ENCODE measurements around the gene SHCBP1. TPM values are rescaled to one million over a fixed set of nuclear protein-coding genes. Genes with fewer than 3 reads are reported as not detected.

Gene SHCBP1
- polyA plus RNA-seq (2011; rRNA removed) (7.4 and 12.3 TPM in 2 replicates), polyA minus RNA-seq (2011; rRNA and poly(A)+ RNA removed) (6.5 and 7.1 TPM in 2 replicates)

- ChIA-PET POLR2A (no interaction called here), CTCF (interaction anchor here (0.5 to 1.4 kb wide), 5 partner anchors 8 to 187 kb away, joined by 4 to 8 read pairs (median 6); no protein-coding TSS in a partner anchor)
- Histone ChIP-seq H3K4me3 (ENCODE audit: low read depth, low read length) (peak within 1 kb of the TSS; percentile 82), H3K27me3 (ENCODE audit: control insufficient read depth, insufficient read depth, low read length) (no peaks in the 10 kb centered on the region), H3K9me3 (ENCODE audit: control insufficient read depth, insufficient read depth, low read length) (no peaks in the 10 kb centered on the region), H3K27ac (ENCODE audit: low read depth, low read length) (peak within 1 kb of the TSS; percentile 11)
- peak; percentile 67 for DNase-seq (ENCODE audit: low read depth, low spot score)
- TF ChIP-seq, protein P1, sequence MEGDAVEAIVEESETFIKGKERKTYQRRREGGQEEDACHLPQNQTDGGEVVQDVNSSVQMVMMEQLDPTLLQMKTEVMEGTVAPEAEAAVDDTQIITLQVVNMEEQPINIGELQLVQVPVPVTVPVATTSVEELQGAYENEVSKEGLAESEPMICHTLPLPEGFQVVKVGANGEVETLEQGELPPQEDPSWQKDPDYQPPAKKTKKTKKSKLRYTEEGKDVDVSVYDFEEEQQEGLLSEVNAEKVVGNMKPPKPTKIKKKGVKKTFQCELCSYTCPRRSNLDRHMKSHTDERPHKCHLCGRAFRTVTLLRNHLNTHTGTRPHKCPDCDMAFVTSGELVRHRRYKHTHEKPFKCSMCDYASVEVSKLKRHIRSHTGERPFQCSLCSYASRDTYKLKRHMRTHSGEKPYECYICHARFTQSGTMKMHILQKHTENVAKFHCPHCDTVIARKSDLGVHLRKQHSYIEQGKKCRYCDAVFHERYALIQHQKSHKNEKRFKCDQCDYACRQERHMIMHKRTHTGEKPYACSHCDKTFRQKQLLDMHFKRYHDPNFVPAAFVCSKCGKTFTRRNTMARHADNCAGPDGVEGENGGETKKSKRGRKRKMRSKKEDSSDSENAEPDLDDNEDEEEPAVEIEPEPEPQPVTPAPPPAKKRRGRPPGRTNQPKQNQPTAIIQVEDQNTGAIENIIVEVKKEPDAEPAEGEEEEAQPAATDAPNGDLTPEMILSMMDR (IDR thresholded peaks at IDR 0.05; ENCODE audit: low read depth, low read length) = no peak
Measured at GRCh38 chr16:46621006-46621933, at the start of gene SHCBP1. TSS of gene SHCBP1 (minus strand) at chr16:46621379. CDS start at chr16:46621359, 20 bp downstream.

GRCh38 chr16:46662123-46662522 lies 40.9 kb upstream of the SHCBP1 start:
- Histone ChIP-seq H3K4me3 (ENCODE audit: low read depth, low read length) (no peak overlapping the region), H3K27ac (ENCODE audit: low read depth, low read length) (no peak overlapping the region), H3K9me3 (ENCODE audit: control insufficient read depth, insufficient read depth, low read length) (no peaks in the 10 kb centered on the region), H3K27me3 (ENCODE audit: control insufficient read depth, insufficient read depth, low read length) (no peaks in the 10 kb centered on the region)
- TF ChIP-seq, protein P1 (IDR thresholded peaks at IDR 0.05; ENCODE audit: low read depth, low read length) = no peak
- POLR2A ChIA-PET = no interaction called here
- no peak for DNase-seq (ENCODE audit: low read depth, low spot score)
- CTCF ChIA-PET = interaction anchor here (5.8 kb wide), 1 partner anchor 13 kb away, joined by 45 read pairs; no protein-coding TSS in a partner anchor

- CTCF ChIA-PET = interaction anchor here (5.8 kb wide), 1 partner anchor 16 kb away, joined by 45 read pairs; no protein-coding TSS in a partner anchor
Measured at GRCh38 chr16:46658925-46659324, 37.7 kb upstream of the SHCBP1 start.

DNA sequence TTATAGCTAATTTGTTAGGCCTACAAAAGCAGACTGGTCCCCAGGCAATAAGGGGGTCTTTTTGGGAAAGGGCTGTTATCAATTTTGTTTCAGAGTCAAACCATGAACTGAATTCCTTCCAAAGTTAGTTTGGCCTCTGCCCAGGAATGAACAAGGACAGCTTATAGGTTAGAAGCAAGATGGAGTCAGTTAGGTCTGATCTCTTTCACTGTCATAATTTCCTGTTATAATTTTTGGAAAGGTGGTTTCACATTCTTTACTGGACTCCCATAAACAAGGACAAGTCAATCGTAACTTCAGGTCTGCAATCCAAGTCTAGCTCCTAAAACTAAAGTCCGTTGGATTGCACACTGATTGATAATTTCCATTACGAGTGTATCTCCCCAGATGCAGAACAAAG lies 30.1 kb upstream of the SHCBP1 start:
- Histone ChIP-seq H3K9me3 (ENCODE audit: control insufficient read depth, insufficient read depth, low read length) (no peaks in the 10 kb centered on the region), H3K27ac (ENCODE audit: low read depth, low read length) (no peak overlapping the region), H3K27me3 (ENCODE audit: control insufficient read depth, insufficient read depth, low read length) (no peaks in the 10 kb centered on the region), H3K4me3 (ENCODE audit: low read depth, low read length) (no peak overlapping the region)
- no peak for DNase-seq (ENCODE audit: low read depth, low spot score)
- ChIA-PET CTCF (interaction anchor here (1.1 kb wide), 1 partner anchor 22 kb away, joined by 3 read pairs; no protein-coding TSS in a partner anchor), POLR2A (no interaction called here)
- TF ChIP-seq, protein P1 (IDR thresholded peaks at IDR 0.05; ENCODE audit: low read depth, low read length) = no peak

More at GRCh38 chr16:46658925-46659324, 37.7 kb upstream of the SHCBP1 start:
- no peak for DNase-seq (ENCODE audit: low read depth, low spot score)
- Histone ChIP-seq H3K27me3 (ENCODE audit: control insufficient read depth, insufficient read depth, low read length) (no peaks in the 10 kb centered on the region), H3K27ac (ENCODE audit: low read depth, low read length) (no peak overlapping the region), H3K9me3 (ENCODE audit: control insufficient read depth, insufficient read depth, low read length) (no peaks in the 10 kb centered on the region), H3K4me3 (ENCODE audit: low read depth, low read length) (no peak overlapping the region)
- POLR2A ChIA-PET = no interaction called here
- TF ChIP-seq, protein P1 (IDR thresholded peaks at IDR 0.05; ENCODE audit: low read depth, low read length) = no peak

DNA sequence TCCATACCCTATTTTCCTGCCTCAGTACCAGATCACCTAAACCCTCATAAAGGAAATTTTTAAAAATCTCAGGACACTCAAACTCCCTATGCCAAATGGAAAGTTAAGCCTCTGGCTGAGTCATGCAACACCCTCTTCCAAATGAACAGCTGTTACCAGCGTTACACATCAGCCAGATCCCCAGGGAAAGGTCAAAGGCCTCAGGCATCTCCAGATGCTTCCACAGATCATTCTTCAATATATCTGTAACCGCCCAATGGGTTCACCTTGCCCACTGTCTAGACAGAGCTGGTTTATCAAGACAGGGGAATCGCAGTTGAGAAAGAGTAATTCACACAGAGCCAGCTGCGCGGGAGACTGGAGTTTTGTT lies 29.1 kb upstream of the SHCBP1 start:
- CTCF ChIA-PET = interaction anchor here (1.1 to 1.4 kb wide), 2 partner anchors 21 to 24 kb away, joined by 5 read pairs; no protein-coding TSS in a partner anchor
- DNase-seq (ENCODE audit: low read depth, low spot score) = peak; percentile 48
- POLR2A ChIA-PET = no interaction called here
- Histone ChIP-seq H3K27me3 (ENCODE audit: control insufficient read depth, insufficient read depth, low read length) (no peaks in the 10 kb centered on the region), H3K9me3 (ENCODE audit: control insufficient read depth, insufficient read depth, low read length) (no peaks in the 10 kb centered on the region), H3K4me3 (ENCODE audit: low read depth, low read length) (no peak overlapping the region), H3K27ac (ENCODE audit: low read depth, low read length) (peak overlapping the region; percentile 81)
- TF ChIP-seq, protein P1 (IDR thresholded peaks at IDR 0.05; ENCODE audit: low read depth, low read length) = no peak

All from AG04450 (cell line).